T-helper 2 cell (primary cell): ENCODE data around the gene RAB3C.

Source experiments
- DNase-seq, 5 experiments: peaks; one replicate each; pipeline versions ENCODE4 v3.0.0 to v3.0.0-alpha.2; 2012 to 2022

RAB3C gene

DNA sequence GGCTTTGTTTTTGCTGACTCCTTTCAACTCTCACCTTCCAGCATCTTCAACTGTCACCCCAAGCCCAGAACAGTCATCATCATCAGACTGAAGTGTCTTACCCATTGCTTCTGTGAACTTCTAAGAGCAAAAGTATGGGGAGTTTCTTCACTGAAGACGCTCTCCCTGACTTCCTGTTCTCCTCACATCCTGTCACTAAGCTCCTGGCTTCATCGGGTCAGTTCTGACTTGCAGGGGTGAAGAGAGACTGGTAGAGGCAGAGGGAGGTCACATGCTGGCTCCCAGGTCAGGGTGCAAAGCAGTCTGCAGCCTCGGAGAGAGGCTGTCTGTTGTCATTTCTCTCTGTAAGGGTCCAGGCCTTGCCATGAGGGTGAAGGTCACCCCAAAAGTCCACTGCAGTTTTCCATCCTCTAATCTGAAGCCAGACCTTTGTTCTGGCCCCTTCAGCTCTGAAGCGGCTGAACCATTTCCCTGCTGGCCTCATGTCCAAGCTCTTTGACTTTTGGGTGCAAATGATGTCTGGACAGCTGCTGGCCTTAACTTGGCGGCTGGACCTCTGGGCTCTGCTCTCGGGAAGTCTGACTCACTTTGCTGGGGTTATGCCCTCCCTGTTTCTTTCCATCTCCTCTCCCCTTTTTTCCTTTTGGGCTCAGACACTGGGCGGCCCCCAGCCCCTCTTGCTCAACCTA, 305.0 kb downstream of the RAB3C start:
- peak in 1 of 5 experiments; percentile 58 for DNase-seq

DNA sequence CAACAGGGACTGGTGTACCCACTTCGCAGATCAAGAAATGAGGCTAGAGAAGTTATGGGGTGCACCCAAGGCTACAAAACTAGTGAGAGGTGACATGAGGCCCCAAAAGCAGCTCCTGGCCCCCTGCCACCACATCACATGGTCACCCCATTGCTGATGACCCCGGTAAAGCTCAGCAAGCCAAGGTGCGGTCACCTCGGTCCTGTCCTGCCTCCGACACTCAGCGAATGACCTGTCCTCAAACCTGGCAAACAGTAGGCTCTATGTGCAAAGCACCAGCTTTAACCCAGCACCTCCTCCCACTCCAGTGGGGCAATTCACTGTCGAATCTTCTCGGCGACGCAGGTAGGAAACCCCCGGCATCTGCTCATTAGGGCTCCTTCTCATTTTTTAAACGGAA, 307.4 kb downstream of the RAB3C start:
- DNase-seq, result no peak

DNA sequence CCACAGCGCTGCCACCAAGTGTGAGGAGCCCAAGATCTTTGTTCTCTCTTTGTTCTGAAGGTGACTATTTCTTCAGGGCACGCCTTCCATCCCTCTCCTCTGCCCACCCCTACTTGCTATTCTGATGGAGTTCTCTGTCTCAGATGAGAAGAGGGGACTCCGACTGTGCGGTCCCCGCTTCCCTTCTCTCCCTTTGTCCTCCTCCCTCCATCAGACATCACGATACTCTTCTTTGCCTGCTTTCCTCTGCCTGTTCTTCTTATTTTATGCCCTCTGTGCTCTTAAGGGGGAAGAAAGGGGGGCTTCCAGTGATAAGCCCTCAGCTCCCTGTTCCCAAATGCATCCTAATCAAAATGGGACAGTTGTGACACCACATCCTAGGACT, 307.8 kb downstream of the RAB3C start:
- no peak for DNase-seq

DNA sequence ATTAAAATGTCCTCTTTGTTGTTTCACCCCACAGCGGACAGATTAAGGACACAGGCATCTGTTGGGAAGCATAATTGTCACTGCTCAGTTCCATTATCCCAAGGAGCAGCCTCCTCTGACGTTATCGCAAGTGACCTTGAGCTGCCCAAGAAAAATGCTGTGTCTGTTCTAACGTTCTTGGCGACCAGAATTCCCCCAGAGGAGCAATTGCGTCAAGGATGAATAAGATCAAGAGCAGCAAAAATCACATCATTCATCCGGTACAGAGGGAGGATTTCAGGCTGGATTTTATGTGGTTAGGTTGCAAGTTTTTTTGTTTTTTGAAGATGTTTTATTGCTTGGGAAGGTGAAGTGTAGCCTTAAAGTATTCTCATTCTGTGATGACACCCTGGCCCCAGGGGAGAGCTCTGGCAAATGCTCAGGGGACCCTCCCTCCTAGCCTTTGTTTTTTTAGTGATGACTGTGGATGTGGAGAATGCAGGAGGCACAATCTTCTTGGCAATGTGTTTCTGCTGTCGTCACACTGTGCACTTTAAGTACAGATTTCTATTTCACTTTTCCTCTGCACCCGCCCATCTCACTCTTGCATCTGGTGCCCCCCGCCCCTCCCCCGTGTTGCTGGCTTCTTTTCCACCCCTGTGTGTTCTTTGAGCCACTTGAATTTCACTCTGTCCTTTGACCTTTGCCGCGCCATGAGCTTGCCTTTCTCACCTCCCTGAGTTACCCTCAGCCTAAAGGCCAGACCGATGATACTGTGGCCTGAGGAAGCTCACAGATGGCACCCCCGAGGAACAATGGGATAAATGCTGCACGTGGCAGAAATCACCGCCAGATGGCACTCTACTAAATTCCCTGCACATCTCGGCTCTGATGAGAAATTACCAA, 308.5 kb downstream of the RAB3C start:
- peak in 4 of 5 experiments; percentile 6 to 80 (median 44) for DNase-seq

DNA sequence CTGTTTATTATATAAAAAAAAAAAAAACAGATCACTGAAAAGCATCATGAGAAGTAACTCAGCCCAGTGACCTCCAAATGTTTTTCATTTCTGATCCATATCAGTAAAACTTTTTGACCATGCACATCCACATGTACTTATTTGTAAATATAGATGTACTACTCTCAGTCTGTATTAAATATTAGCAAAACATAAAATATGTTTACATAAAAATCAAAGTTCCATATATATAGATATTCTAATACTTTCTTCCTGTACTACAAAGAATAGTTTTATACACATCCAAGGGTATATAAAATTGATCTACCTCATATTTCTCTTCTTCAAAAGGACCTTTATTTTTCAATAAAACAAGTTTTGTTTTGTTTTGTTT, 309.1 kb downstream of the RAB3C start:
- no peak for DNase-seq

DNA sequence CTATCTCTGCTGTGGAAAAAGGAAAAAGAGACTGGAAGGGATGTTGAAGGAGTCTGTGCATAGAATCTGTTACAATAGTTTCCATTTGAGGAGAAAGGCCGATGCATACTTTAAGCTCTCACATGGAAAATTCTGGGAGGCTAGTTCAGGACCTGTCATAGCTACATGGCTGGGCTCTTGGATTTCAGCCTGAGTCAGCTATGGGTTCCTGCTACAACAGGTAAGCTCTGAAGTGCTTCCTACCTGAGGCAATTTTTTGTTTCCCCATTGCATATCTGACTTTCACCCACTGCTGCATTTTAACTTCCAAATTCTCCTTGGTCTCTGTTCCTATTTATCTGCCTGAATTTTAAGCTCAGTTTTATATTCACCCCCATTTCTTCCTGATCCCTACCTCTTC, 310.7 kb downstream of the RAB3C start:
- DNase-seq, result no peak

DNA sequence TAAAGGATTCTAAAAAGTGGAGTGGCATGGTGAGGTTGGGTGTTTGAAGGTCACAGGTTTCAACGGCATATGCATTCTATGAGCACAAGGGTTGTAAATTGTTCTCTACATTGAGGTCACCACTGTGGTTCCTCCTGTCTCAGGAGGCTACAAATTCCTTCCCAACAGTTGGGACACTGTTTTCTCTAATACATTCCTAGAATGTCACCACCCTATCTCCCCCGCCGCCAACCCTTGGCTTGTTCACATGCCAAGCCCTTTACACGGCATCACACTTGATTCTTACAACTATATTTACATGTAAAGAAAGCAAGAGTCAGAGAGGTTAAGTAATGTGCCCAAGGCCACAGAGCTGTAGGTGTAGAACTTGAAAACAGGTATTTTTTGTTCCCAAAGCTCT, 315.1 kb downstream of the RAB3C start:
- no peak for DNase-seq

DNA sequence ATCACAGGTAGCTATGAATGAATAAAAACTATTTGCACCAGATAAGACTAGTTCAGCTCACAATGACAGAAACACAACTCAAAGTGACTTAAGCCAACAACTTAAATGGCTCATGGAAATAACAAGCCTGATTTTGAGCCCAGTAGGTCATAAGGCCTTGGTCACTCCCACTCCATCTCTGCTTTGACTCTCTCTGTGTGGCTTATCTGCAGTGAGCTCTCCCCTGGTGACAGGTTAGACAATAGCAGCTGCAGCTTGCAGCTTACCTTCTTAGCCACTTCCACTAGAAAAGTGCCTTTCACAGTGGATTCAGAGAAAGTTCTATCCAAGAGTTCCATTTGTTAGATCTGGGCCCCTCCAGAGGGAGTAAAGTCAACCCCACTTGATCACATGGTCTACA, 315.7 kb downstream of the RAB3C start:
- no peak for DNase-seq

DNA sequence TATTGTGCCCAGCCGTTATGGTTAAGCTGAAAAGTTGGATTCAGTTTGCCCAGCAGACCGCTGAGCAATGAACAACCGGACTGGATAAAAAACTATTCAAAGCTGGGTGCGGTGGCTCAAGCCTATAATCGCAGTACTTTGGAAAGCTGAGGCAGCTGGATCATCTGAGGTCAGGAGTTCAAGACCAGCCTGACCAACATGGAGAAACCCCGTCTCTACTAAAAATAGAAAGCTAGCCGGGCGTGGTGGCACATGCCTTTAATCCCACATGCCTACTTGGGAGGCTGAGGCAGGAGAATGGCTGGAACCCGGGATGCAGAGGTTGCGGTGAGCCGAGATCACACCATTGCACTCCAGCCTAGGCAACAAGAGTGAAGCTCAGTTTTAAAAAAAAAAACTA, 318.4 kb downstream of the RAB3C start:
- no peak for DNase-seq

DNA sequence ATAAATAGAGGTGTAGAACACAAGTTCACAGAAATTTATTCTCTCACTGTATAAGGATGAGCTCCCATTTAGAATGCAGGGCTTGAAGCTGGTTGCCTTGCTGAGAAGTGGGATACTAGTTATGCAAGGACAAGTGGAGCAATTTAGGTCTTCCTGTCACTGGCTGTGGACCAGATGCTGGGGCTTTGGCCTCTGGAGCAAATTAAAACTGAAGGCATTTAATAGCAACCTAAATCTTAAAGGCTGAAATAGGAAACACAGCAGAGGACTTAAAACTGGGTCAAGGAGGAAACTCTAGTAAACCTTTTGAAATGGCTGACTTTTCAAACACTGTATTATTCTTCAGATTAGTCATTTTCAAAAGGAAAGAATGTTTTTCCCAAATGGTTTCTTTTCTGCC, 319.4 kb downstream of the RAB3C start:
- DNase-seq, result no peak

DNA sequence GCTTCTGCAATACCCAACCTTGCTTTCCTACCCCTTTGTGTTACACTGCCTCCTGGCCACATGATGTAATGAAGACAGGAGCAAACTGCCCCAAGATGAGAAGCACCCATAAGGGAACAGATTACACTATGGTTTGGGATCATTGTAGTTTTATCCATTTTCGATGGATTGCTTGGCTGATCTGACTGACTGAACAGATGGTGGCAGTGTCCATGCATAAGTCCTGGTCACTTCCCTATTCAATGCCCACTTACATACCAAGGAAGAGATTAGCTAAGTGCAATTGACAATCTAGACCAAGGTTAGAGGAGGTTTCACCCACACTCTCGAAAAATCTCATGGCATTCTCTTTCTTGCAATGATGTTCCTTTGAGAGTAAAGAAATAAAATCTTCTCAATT, 319.9 kb downstream of the RAB3C start:
- DNase-seq, result no peak

DNA sequence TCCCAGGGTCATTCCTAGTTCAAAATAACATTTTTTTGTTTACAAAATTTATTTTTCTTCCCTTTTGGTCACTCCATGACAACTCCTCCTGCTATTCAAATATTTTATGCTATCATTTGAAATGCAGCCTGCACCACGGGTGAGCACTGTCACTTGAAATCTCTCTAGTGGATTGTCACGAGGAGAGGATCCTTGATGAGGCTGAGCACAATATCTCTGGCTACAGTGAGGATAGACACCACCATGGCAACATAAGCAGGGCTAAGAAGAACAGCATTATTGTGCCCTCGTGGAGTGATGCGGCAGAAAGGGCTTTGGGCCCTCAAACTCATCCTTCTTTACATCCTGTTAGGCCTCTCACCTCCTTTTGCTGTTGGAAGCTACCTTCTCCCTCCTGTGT, 321.9 kb downstream of the RAB3C start:
- no peak for DNase-seq

DNA sequence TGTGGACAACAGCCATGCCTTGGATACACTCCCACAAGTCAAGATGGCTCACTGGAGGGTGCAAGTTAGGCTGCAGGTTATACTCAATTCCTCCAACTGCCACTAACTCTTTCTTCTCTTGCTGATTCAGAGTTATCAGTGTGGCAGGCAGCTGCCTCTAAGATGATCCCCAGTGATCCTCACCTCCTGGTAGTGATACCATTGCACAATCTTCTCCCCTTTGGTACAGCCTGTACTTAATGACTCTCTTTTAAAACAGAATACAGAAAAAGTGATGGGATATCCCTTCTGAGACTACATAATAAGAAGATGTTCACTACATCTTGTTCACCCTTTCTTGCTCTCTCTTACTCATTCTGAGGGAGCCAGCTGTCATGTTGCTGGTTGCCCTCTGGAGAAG, 323.1 kb downstream of the RAB3C start:
- no peak for DNase-seq
